Measurements from ENCODE around the gene SFT2D3. TPM values are rescaled to one million over a fixed set of nuclear protein-coding genes. Genes with fewer than 3 reads are reported as not detected.

The SFT2D3 gene
- total RNA-seq, 1 experiment from 2014 or later, result 12.2 TPM

- DNase-seq, result no peak
- ChIA-PET POLR2A (no interaction called here), CTCF (no interaction called here)
- H3K36me3 Mint-ChIP-seq (ENCODE audit: insufficient read depth, unreplicated experiment), result no peaks in the 10 kb centered on the region
- H3K4me1 ChIP-seq, result peaks cover under 1% of the 10 kb centered on the region; the same call in 1 of the 2 replicates
- 0 out of 2 replicates have a peak, but pooled peaks cover 8% of the 10 kb centered on the region for H3K9me3 ChIP-seq
- no peaks in the 10 kb centered on the region for H3K4me1 Mint-ChIP-seq (ENCODE audit: low read depth, unreplicated experiment)
- H3K36me3 ChIP-seq (ENCODE audit: control insufficient read depth, insufficient read depth, low read length), result no peaks in the 10 kb centered on the region
- no peak overlapping the region for H3K4me3 ChIP-seq (ENCODE audit: low read depth, low read length)
- H3K27me3 Mint-ChIP-seq (ENCODE audit: insufficient read depth, unreplicated experiment), result no peaks in the 10 kb centered on the region
- no peak overlapping the region for H3K27ac Mint-ChIP-seq (ENCODE audit: unreplicated experiment)
- H3K27me3 ChIP-seq (replicated peaks; ENCODE audit: control insufficient read depth, insufficient read depth, low read length), result no peaks in the 10 kb centered on the region
- TF ChIP-seq CTCF (IDR thresholded peaks at IDR 0.05; ENCODE audit: insufficient read depth in 1 of 2, low read depth in 1 of 2, low read length in 1 of 2, severe bottlenecking in 1 of 2, unreplicated experiment in 1 of 2), result no peak
- no TSS peak for BruUV-seq (replicated peaks)
- intact Hi-C loops (cut with micrococcal nuclease; ENCODE audit: unreplicated experiment), result no loop called here
- no peak overlapping the region for H3K4me3 Mint-ChIP-seq (ENCODE audit: unreplicated experiment)
- H3K9me3 Mint-ChIP-seq (ENCODE audit: unreplicated experiment), result no peaks in the 10 kb centered on the region
Measured at GRCh38 chr2:127669056-127669455, 32.2 kb upstream of the SFT2D3 start.

DNA sequence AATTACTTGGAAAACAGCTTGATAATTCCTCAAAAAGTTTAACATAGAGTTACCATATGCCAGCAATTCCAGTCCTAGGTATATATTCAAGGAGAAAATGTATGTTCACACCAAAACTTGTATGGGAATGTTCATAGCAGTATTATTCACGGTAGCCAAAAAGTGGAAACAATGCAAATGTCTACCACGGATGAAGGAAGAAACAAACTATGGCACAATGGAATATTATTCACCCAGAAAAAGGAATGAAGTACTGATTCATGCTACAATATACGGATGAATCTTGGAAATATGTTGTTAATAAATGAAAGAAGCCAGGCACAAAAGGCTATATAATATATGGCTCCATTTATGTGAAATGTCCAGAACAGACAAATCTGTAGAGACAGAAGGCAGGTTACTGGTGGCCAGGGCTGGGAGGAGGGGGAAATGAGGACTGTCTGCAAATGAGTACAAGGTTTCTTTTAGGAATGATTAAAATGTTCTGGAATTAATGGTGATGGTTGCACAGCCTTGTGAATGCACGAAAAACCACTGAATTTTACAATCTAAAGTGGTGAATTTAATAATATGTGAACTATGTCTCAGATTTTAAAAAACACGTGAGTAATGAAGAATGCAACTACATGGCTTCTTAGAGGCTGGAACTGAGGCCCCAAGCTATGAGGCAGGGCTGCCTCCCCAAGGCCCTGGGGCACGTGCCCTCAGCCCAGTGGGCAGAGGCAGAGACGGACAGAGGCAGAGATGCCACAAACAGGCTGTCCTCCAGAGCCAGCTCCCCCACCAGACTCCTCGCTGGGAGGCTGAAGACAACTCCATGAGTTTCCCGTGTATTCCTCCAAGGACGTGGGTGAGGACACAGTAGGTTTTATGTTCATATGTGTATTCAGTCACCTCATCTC lies 31.0 kb upstream of the SFT2D3 start:
- H3K4me3 ChIP-seq (ENCODE audit: low read depth, low read length), result no peak overlapping the region
- Mint-ChIP-seq H3K36me3 (ENCODE audit: insufficient read depth, unreplicated experiment) (no peaks in the 10 kb centered on the region), H3K4me1 (ENCODE audit: low read depth, unreplicated experiment) (no peaks in the 10 kb centered on the region), H3K27me3 (ENCODE audit: insufficient read depth, unreplicated experiment) (no peaks in the 10 kb centered on the region), H3K4me3 (ENCODE audit: unreplicated experiment) (no peak overlapping the region), H3K27ac (ENCODE audit: unreplicated experiment) (no peak overlapping the region), H3K9me3 (ENCODE audit: unreplicated experiment) (no peaks in the 10 kb centered on the region)
- peaks cover 6% of the 10 kb centered on the region; the same call in 1 of the 2 replicates for H3K4me1 ChIP-seq
- CTCF ChIA-PET, result no interaction called here
- POLR2A ChIA-PET, result no interaction called here
- intact Hi-C loops (cut with micrococcal nuclease; ENCODE audit: unreplicated experiment), result no loop called here
- no peak for TF ChIP-seq CTCF (IDR thresholded peaks at IDR 0.05; ENCODE audit: insufficient read depth in 1 of 2, low read depth in 1 of 2, low read length in 1 of 2, severe bottlenecking in 1 of 2, unreplicated experiment in 1 of 2)
- H3K36me3 ChIP-seq (ENCODE audit: control insufficient read depth, insufficient read depth, low read length), result no peaks in the 10 kb centered on the region
- H3K9me3 ChIP-seq, result 0 out of 2 replicates have a peak, but pooled peaks cover 8% of the 10 kb centered on the region
- no TSS peak for BruUV-seq (replicated peaks)
- no peaks in the 10 kb centered on the region; the same call in 1 of the 2 replicates for H3K27me3 ChIP-seq (replicated peaks; ENCODE audit: control insufficient read depth, insufficient read depth, low read length)
- no peak for DNase-seq

DNA sequence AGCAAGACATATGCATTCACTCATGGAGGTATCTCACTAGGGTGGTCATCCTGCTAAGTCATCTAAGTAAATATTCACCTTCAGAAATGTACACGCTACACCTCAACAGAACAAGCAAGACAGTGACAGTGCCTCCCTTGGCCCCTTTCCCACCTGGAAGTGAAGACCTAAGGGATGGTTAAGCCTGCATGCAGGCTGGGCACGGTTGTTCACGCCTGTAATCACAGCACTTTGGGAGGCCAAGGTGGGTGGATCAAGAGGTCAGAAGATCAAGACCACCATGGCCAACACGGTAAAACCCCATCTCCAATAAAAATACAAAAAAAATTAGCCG lies 30.4 kb upstream of the SFT2D3 start:
- H3K9me3 Mint-ChIP-seq (ENCODE audit: unreplicated experiment), result no peaks in the 10 kb centered on the region
- POLR2A ChIA-PET, result no interaction called here
- H3K36me3 Mint-ChIP-seq (ENCODE audit: insufficient read depth, unreplicated experiment), result no peaks in the 10 kb centered on the region
- no peaks in the 10 kb centered on the region for H3K36me3 ChIP-seq (ENCODE audit: control insufficient read depth, insufficient read depth, low read length)
- no peak for TF ChIP-seq CTCF (IDR thresholded peaks at IDR 0.05; ENCODE audit: insufficient read depth in 1 of 2, low read depth in 1 of 2, low read length in 1 of 2, severe bottlenecking in 1 of 2, unreplicated experiment in 1 of 2)
- CTCF ChIA-PET, result no interaction called here
- H3K27me3 Mint-ChIP-seq (ENCODE audit: insufficient read depth, unreplicated experiment), result peaks cover under 1% of the 10 kb centered on the region
- H3K4me1 ChIP-seq, result peaks cover 6% of the 10 kb centered on the region; the same call in 1 of the 2 replicates
- no peaks in the 10 kb centered on the region; the same call in 1 of the 2 replicates for H3K27me3 ChIP-seq (replicated peaks; ENCODE audit: control insufficient read depth, insufficient read depth, low read length)
- DNase-seq, result no peak
- H3K9me3 ChIP-seq, result 0 out of 2 replicates have a peak, but pooled peaks cover 8% of the 10 kb centered on the region
- no peaks in the 10 kb centered on the region for H3K4me1 Mint-ChIP-seq (ENCODE audit: low read depth, unreplicated experiment)
- no peak overlapping the region for H3K27ac Mint-ChIP-seq (ENCODE audit: unreplicated experiment)
- H3K4me3 ChIP-seq (ENCODE audit: low read depth, low read length), result no peak overlapping the region
- intact Hi-C loops (cut with micrococcal nuclease; ENCODE audit: unreplicated experiment), result no loop called here
- H3K4me3 Mint-ChIP-seq (ENCODE audit: unreplicated experiment), result no peak overlapping the region
- no TSS peak for BruUV-seq (replicated peaks)

Data from Caco-2 (cell line).